GM20000 (cell line): ENCODE data around the gene SPOCK1.
A peak's percentile ranks its signal among the peaks of the same experiment; 100 is the strongest.

Experiments used
- DNase-seq: peaks from one replicate; pipeline ENCODE4 v3.0.0; 2012; ENCODE audit warnings: low spot score
- TF ChIP-seq, protein P1 (sequence below): IDR thresholded peaks from 2 replicates; pipeline ENCODE4 v1.5.1; 2012; ENCODE audit warnings: mild to moderate bottlenecking, control low read depth; ENCODE audit errors: extremely low read depth, missing control alignments

Gene SPOCK1

DNA sequence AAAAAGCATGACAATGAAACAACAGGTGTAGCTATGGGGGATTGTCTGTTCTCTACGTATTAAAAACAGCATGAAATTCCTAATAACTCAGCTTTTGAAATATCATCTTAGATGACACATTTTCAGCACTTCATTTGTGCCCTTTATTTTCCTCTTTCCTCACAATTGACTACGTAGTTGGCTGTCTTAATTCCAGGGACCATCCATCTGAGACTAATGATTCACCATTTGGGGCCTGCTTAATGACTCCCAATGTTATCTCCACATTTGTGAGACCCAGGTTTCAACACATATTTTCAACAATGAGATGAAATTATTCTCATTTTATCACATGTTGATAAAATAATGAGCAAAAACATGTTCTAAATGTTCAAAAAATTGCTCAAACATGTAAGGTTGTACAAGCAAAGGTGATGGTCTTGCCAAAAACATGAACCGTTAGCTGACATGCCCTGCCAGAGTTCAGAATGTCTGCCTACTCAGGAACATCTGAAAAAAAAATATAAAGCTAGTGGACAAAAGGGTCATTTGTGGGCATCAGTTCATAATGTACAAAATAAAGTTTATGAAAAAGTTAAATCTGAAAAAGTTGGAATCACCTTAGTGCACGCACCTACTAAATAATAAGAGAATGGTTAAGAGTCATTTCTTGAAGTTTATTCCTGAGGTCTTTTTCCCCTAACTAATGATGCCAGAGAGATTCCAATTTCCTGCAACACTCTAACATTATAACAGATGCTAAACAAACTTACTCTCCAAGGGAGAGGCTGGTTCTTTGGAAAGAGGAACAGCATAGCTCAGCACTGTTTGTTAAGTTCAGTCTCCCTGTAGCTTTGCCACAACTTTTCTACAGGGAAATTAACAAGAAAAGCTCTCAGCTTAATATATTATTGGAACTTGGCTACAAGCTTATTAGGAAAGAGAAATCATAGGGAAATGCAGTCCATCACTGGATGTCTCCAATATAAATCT, 275.5 kb downstream of the SPOCK1 start:
- TF ChIP-seq, protein P1, sequence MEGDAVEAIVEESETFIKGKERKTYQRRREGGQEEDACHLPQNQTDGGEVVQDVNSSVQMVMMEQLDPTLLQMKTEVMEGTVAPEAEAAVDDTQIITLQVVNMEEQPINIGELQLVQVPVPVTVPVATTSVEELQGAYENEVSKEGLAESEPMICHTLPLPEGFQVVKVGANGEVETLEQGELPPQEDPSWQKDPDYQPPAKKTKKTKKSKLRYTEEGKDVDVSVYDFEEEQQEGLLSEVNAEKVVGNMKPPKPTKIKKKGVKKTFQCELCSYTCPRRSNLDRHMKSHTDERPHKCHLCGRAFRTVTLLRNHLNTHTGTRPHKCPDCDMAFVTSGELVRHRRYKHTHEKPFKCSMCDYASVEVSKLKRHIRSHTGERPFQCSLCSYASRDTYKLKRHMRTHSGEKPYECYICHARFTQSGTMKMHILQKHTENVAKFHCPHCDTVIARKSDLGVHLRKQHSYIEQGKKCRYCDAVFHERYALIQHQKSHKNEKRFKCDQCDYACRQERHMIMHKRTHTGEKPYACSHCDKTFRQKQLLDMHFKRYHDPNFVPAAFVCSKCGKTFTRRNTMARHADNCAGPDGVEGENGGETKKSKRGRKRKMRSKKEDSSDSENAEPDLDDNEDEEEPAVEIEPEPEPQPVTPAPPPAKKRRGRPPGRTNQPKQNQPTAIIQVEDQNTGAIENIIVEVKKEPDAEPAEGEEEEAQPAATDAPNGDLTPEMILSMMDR: no peak
- DNase-seq: no peak

GRCh38 chr5:137221943-137222342, 277.2 kb downstream of the SPOCK1 start:
- TF ChIP-seq, protein P1: no peak
- DNase-seq: no peak

- DNase-seq: peak; percentile 42
- TF ChIP-seq, protein P1: no peak
These were observed 278.6 kb downstream of the SPOCK1 start for GRCh38 chr5:137220523-137220927.

DNA sequence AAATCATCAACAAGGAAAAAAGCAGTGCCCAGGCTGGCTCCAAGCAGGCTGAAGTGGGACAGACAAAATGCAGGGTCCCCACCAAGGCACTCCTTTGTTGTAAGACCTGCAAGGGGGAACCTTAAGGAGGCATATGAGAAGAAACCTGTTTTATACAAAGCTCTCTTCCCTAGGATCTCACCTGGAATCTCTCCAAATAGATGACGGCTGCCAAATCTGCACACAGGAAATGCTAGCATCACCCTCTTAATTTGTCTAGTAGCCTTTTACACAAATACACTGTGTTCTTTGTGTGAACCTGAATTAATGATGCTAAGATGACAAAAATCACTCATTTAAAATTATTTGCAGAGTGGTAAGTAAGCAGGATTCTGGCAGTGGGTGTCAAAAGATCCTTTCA, 280.2 kb downstream of the SPOCK1 start:
- TF ChIP-seq, protein P1: no peak
- DNase-seq: no peak

DNA sequence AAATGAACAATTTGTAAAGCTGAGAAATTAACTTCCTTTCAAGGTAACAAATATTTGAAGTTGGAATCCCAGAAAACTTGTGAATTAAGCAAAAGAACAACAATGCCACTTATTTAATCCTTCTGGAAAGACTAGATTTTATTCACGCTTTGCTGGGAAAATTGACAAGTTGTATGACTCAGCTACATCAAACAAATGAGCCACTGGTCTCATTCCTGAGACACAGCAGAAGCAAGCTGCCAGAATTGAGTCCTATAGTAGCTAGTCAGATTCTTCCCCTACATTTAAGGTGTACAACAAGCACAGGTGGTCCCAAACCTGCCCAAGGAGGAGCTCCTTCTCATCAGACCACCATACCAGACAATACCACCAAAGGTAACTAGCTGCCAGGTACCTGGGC, 280.7 kb downstream of the SPOCK1 start:
- DNase-seq: no peak
- TF ChIP-seq, protein P1: no peak

GRCh38 chr5:137217599-137218200, 281.4 kb downstream of the SPOCK1 start:
- TF ChIP-seq, protein P1: no peak
- no peak for DNase-seq

DNA sequence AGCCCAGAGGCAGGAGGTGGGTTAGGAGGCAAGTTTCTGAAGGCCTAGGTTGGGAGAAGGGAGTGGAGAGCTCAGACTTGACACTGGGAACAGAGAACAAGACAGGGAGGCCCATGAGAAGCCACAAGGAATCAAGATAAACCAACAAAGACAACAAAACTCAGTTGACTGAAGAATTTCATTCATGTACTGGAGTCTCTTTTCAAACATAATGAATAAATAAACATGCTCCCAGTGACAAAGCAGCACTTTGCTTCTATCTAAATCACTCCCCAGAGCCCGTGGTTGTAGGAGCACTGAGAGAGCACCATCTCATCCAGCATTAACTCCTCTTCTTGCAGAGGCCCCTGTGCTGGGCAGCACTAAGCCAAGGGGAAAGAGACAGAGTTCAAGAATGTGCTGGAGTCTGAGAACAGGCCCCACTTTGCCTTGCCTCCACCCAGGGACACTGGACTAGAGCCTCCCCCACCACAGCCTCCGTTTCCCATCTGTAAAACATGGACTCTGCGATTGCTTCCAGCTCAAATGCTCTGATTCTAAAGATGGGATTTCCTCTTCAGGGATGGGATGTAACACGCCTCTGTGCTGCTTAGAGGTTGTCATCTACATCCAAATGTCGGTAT, 282.0 kb downstream of the SPOCK1 start:
- TF ChIP-seq, protein P1: no peak

More for the DNA sequence above, 282.0 kb downstream of the SPOCK1 start:
- DNase-seq: no peak
